SIG-M5 treated with dmso at 0.1 percent for 504 hours (cell line): Measurements from ENCODE around the gene FOXN1.
"Not testable (repeated sequence)": the region's sequence is repeated elsewhere in the genome, so short reads cannot be mapped to it uniquely, and the experiment has no call there.

Experiments
- DNase-seq: peaks from one replicate; lab custom pipeline; 2025; ENCODE audit not compliant: unreplicated experiment; lab: John Stamatoyannopoulos, UW

The FOXN1 gene

DNA sequence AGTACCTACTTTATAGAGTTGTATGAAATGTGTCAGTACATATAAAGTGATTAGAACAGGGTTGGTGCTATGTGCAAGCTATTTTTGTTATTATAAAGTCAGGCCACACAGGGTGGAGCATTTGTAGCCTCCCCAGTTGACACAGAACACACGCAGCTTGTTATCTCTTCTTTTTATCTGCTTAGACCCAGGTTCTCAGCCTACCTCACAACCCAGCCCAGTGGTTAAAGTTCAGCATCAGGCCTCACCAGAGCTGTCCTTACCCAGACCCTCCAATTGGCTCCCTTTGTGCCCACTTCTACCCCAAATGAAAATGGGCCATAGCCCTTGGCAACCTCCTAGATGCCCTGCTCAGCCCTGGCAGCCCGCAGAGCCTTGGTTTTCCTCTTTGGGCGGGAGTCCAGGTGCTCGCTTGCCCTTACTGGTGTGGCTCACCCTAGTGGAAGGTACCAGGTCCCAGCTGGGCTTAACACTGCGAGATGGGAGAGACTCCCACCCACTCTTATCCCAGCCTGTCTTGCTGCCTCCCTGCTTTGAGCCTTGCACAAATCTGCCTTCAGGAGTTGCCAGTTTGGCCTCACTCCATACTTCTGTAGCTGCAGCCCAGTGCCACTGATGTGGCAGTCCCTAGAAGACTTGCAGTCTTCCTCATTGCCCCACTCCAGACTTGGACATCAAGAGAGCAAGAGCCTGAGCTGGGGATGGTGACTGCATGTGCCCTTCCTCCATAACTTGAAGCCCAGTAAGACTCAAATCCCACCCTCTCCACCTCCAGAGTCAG lies 66.3 kb downstream of the FOXN1 start:
- DNase-seq = no peak

DNA sequence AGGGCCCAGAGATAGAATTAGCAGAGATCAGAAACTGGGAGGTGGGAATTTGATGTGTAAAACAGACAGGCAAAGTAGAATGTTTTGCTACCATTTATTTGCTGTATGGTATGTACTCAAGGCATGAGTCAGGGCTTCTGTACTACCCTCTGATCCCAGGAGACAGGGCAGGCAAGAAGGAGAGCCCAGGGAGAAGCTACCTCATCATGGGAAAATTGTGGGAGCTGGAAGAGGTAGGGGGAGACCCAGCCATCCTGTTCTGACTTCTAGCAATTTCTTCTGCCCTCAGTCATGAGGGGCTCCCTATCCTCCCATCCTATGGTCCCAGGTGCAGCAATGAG lies 66.9 kb downstream of the FOXN1 start:
- DNase-seq = no peak

DNA sequence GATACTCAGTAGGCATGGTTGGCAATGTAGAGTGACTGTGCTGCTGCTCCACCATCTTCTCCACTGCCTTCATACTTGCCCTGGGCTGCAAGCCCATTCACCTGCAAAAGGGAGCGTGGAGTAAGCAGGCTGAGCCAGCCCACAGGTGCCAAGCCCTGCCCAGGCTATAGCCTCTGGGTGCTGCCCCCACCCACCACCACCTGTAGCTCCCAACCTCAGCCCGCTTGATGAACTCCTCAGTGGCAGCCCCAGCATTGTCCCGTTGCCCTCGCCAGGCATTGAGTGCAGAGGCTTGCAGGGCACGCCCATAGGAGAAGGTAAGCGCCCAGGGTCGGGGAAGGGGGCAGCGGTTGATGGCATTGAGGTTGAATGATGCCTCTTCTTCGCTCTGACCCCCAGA lies 67.4 kb downstream of the FOXN1 start:
- DNase-seq = no peak

DNA sequence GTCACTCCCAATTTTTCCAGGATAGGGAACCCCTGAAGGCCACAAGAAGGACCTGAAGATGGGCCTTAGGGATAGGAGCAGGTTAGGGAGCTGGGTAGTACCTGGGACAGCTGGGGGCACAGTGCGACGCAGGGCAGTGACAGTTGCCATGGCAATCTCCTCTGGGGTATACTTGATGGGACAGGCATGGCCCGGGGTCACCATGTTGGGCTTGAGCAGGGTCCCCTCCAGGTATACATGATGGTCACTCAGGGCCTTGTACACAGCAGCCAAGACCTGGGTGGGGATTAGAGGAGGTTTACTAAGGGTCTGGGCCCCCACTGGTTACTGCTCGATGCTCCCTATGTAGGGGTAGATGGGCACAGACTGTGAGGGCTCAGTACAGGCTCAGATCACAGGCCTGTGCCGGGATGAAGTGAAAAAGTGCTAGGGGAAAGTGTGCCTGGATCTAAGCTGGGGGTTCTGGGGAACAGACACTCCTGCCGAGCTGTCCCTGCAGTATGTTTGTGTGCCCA lies 67.9 kb downstream of the FOXN1 start:
- DNase-seq = no peak

DNA sequence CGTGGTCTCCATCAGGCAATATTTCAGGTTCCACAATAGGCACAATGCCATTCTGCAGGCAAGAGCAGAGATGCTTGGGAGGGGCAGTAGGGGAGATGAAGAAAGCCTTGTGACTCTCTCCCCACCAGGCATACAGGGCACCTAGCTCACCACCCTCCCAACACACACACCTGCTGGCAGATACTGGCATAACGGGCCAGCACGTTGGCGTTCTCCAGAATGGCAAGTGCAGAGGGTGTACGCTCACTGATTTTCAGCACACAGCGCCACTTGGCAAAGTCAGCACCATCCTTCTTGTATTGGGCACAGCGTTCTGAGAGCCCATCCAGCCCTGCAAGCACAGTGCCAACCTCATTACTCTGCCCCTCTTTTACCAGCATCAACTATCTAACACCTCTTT lies 68.4 kb downstream of the FOXN1 start:
- DNase-seq = no peak

DNA sequence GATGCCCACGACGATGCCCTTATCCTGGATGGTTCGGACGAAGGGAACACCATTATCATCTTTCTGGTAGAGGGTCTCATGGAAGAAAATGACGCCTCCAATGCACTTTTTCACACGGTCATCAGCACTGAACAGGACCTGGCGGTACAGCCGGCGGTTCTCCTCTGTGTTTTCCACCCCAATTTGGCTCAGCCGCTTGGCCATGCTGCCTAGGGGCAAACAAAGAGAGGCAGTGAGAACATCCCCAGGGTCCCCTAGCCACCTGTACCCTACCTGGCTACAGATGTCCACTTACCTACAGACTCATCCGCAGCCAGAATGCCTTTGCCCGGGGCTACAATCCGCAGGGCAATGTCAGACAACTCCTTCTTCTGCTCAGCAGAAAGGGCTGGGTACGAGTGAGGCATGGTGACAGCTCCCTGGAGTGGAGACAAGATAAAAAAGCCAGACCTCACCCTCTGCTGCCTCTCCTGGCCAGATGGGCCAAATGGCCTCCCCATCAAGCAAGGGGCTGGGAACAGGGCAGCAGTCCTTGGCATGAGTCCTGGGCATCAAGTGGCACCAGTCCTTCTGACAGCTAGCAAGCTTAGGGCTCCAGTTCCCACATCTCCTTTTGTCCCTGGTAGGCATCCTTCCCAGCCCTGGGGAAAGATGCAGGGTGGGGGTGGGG lies 69.1 kb downstream of the FOXN1 start:
- no peak for DNase-seq

DNA sequence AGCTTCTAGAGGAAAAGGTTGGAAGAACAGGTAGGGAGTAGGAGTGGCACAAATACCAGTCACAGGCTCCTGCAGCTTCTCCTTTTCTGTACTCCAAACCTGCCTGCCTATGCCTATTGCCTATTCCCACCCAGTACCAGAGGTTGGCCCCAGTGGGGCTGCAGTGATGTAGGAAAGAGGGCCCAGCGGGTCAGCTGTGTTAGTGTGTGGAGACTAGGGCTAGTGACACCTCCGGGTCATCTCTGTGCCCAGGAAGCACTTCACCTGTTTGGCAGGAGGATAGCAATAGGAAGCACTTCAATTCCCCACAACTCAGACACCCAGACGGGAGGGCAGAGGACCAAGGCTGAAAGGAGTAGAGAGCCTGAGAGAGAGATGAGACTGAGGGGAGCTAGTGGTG lies 69.9 kb downstream of the FOXN1 start:
- not testable (repeated sequence) for DNase-seq

DNA sequence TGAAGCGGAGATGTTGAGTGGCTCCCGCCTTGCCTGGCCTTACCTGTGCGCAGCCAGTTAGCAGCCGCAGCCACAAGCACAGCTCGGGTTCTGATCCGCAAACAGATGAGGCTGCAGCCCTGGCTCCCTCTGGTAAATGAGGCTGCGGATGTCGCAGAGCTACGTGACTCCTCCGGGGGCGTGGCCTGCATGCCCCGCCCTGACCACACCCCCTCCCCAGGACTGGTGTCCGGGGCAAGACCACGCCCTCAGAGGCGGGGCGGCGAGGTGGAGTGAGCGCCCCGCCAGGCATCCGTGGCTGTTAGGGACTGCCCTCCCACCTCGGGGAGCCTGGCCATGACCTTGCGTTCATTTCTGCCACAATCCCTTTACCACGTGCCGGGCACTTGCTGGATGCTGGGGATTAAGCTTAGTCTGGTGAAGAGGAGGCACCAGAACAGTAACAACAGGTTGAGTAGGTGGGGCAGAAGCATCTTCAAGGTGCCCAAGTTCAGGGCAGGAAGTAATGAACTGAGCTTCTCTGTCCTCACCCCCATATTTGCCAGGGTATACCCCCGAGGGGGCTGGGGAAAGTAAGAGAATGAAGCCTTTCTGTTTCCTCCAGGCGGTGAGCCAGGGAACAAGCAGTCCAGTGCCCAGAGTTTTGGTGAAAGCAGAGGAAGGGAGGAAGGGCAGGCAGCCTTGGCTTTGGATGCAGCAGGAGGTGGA lies 70.8 kb downstream of the FOXN1 start, which contains the start of gene ALDOC:
TSS of gene ALDOC (minus strand) at position 138 of the 708 bp plus-strand sequence. CDS start 1,363 bp downstream, outside the sequence.
- DNase-seq = peak; percentile 94

DNA sequence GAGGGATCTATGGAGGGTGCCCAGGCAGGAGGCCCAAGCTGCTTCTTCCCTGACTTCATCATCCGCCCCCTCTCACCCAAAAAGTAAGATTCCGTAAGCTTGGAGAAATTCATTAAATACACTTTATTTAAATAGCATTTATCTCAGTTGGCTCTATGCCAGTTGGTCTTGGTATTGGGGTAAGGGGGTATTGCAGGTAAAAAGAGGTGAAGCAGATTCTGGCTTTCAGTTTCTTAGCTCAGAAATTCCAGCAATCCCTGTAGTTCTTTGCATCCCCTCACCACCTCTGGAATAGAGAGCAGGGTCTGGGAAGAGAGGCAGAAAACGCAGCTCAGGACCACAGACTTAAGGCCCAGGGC lies 71.3 kb downstream of the FOXN1 start:
- DNase-seq = no peak

DNA sequence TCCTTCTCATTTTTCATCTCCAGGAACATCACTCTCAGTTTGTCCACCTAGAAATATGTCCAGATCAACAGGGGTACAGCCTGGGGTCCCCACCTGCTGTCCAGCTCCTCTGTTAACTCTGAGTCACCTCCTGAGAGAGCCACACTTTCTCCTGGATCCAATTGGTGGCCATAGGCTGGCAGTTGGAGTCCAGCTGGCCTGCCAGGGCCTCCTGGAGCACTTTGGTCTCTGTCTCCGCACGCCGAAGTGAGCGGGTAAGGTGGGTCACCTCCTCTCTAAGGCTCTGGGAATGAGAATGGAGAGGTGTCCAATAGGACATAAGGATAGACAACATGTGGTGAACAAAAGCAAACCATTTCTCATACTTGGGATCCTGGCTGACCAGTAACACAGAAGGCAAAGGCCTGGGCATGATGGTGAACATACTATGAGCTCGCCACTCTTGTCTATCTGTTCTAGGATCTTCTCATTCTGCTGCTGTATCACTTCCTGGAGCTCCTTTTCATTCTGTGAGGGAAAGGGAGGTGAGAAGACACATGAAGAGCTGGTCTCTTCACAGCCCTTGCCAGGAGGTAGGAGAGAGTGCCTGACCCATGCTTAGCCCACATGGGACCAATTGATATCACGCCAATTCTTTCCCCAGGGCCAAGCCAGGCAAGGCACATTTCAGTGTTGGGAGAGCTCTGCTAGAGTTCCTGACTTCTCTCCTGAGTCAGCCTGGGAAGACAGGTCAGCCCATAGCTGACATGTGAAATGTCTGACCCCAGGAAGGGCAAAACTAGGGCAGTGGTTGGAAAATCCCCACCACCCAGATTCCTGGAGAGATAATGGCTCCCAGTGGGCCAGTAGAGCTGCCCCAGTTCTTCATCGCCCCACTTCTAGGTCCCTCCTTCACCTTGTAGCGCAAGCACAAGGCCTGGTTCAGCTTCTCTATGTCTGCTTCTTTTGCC lies 72.4 kb downstream of the FOXN1 start:
- no peak for DNase-seq

DNA sequence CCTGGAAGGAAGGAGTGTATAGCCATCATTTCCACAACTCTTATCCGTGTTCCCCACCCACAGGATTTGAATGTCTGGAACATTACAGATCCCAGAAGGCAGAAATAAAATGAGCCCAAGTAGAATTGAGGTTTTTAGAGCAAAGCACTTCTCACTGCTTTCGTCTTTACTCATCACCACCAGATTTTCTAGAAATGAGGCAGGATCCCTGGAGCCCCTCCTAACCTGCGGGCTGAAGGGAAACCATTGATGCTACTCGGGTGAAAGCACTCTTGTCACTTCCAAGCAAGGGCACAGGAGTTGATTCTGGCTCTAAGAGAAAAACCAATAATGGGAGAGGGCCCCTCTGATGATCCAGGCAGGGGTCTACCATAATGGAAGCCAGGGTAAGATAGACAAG lies 73.4 kb downstream of the FOXN1 start:
- no peak for DNase-seq

DNA sequence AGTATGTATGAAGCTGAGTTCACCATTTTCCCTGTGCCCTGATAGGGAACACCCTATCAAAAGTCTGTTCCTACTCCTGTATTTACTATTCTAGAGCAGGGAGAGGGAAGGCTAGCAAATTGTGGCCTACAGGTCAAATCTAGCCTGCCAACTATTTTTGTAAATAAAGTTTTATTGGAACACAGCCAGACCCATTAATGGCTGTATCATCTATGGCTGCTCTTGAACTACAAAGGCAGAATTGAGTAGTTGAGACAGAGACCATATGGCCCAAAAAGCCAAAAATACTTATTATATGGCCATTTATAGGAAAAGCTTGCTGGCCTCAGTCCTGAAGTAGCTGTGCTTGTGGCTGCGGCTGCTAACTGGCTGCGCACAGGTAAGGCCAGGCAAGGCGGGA lies 74.8 kb downstream of the FOXN1 start:
- DNase-seq = no peak

DNA sequence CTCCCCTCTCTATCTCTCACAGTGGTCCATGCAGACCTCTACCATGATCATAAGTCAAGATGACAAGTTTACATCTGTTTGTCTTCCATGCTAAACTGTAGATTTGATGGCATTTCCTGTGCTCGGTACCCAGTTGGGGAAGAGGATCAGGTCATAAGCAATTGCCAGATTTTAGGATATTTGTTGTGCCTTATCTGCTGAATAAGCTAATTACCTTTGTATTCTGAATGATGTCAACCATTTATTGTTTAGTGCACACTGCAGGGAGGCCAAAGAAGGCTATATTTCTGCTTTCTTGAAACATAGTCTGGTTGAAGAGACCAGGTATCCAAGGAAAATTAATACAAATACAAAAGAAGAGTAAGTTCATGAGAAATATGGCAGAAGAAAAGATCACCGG lies 76.4 kb downstream of the FOXN1 start:
- DNase-seq = no peak

DNA sequence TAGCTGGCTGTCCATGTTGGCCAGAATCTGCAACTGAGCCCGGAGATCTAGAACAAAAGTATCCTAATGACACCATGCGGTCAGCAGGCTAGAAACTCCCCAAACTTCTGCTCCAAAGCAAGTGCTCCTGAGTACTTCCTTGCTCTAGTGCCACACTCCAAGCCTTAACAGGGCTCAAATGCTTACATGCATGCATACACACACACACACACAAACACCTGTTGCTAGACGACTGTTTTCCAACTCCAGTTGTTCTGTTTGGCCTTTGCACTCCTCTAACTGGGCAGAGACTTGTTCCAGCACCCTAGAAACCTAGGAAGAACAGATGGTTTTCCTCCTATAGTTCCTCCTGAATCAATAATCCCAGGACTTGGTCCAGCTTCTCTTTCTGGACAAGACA lies 78.3 kb downstream of the FOXN1 start:
- DNase-seq = no peak

DNA sequence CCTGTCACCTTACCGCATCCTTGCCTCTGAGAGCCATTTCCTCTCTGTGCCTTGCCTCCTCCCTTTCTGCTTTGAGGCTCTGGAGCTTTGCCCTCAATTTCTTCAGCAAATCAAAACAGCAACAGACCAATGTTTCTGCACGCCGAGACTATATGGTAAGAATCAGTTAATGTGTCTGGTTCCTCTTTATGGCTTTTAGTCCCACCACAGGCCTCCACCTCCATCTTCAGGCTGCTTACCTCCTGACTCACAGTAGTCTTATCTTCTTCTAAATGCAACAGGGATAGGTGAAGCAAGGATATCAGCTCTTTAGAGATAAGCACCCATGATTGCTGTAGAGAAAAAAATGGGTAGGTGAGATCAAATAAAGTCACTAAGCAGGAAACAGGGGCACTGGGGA lies 79.7 kb downstream of the FOXN1 start:
- no peak for DNase-seq
